ENCODE measurements around the gene CST6.

The CST6 gene

DNA sequence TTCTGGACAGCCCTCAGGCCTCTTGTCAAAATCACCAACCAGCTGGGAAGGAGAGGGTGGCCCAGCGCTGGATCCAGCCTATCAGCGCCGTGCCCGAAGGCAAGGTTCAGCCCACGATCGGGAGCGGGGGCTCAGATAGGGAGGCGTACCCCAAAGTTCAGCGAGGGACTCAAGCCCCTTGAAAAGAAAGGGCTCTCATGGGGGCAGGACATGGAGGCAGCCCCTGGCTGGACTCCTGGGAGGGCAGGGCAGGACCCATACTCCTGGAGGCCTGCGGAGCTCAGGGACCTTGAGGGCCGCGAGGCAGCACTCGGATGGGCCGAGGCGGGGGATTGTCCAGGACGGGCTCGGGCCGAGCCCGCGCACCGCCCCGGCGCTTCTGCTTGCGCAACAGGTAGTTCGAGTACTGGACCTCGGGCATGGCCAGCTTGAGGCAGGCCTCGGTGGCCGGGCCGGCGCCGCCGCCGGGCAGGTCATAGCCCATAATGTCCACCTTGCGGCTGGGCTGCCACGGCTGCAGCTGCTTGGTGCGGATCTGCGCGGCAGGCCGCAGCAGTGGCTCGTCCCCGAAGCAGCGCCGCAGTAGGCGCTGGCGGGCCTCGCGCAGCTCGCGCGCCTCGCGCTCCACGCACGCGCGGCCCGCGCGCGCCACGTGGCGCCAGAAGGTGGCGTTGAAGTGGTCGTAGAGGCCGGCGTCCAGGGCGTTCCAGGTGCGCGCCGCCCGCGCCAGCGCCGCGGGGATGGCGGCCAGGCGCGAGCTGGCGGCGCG is 30.6 kb downstream of the CST6 start:
- no peak for ATAC-seq
- TF ChIP-seq ZNF70 (CRISPR knock-in tag; IDR thresholded peaks at IDR 0.05): no peak
- no peak for TF ChIP-seq ARNTL (CRISPR knock-in tag; IDR thresholded peaks at IDR 0.05; ENCODE audit: borderline replicate concordance, low read depth)
- TF ChIP-seq GLIS3 (CRISPR knock-in tag; IDR thresholded peaks at IDR 0.05): no peak
- TF ChIP-seq RARB (CRISPR knock-in tag; IDR thresholded peaks at IDR 0.05): no peak
- TF ChIP-seq ZC3H10 (CRISPR knock-in tag; IDR thresholded peaks at IDR 0.05): no peak
- no peak for TF ChIP-seq POU6F1 (CRISPR knock-in tag; IDR thresholded peaks at IDR 0.05; ENCODE audit: borderline replicate concordance, low read depth)
- TF ChIP-seq CREB5 (CRISPR knock-in tag; IDR thresholded peaks at IDR 0.05; ENCODE audit: low read depth): no peak

- ATAC-seq: no peak
- TF ChIP-seq ZC3H10 (CRISPR knock-in tag; IDR thresholded peaks at IDR 0.05): no peak
- no peak for TF ChIP-seq ZFP30 (CRISPR knock-in tag; IDR thresholded peaks at IDR 0.05)
- no peak for TF ChIP-seq GLIS3 (CRISPR knock-in tag; IDR thresholded peaks at IDR 0.05)
- no peak for TF ChIP-seq ZFP3 (CRISPR knock-in tag; IDR thresholded peaks at IDR 0.05)
- no peak for TF ChIP-seq ARNTL (CRISPR knock-in tag; IDR thresholded peaks at IDR 0.05; ENCODE audit: borderline replicate concordance, low read depth)
- TF ChIP-seq ZNF565 (CRISPR knock-in tag; conservative IDR thresholded peaks at IDR 0.05; ENCODE audit: low read depth): no peak
- no peak for TF ChIP-seq CREB5 (CRISPR knock-in tag; IDR thresholded peaks at IDR 0.05; ENCODE audit: low read depth)
- TF ChIP-seq TOX (CRISPR knock-in tag; IDR thresholded peaks at IDR 0.05; ENCODE audit: borderline replicate concordance): no peak
- no peak for TF ChIP-seq PPARA (CRISPR knock-in tag; IDR thresholded peaks at IDR 0.05; ENCODE audit: borderline replicate concordance)
- TF ChIP-seq TCF4 (CRISPR knock-in tag; IDR thresholded peaks at IDR 0.05; ENCODE audit: borderline replicate concordance): no peak
- TF ChIP-seq RARB (CRISPR knock-in tag; IDR thresholded peaks at IDR 0.05): no peak
- TF ChIP-seq, protein P1, sequence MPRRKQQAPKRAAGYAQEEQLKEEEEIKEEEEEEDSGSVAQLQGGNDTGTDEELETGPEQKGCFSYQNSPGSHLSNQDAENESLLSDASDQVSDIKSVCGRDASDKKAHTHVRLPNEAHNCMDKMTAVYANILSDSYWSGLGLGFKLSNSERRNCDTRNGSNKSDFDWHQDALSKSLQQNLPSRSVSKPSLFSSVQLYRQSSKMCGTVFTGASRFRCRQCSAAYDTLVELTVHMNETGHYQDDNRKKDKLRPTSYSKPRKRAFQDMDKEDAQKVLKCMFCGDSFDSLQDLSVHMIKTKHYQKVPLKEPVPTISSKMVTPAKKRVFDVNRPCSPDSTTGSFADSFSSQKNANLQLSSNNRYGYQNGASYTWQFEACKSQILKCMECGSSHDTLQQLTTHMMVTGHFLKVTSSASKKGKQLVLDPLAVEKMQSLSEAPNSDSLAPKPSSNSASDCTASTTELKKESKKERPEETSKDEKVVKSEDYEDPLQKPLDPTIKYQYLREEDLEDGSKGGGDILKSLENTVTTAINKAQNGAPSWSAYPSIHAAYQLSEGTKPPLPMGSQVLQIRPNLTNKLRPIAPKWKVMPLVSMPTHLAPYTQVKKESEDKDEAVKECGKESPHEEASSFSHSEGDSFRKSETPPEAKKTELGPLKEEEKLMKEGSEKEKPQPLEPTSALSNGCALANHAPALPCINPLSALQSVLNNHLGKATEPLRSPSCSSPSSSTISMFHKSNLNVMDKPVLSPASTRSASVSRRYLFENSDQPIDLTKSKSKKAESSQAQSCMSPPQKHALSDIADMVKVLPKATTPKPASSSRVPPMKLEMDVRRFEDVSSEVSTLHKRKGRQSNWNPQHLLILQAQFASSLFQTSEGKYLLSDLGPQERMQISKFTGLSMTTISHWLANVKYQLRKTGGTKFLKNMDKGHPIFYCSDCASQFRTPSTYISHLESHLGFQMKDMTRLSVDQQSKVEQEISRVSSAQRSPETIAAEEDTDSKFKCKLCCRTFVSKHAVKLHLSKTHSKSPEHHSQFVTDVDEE (CRISPR knock-in tag; IDR thresholded peaks at IDR 0.05): no peak
- TF ChIP-seq ESRRG (CRISPR knock-in tag; IDR thresholded peaks at IDR 0.05): no peak
- TF ChIP-seq BACH2 (CRISPR knock-in tag; IDR thresholded peaks at IDR 0.05; ENCODE audit: borderline replicate concordance): no peak
- no peak for TF ChIP-seq POU6F1 (CRISPR knock-in tag; IDR thresholded peaks at IDR 0.05; ENCODE audit: borderline replicate concordance, low read depth)
- no peak for TF ChIP-seq ZNF70 (CRISPR knock-in tag; IDR thresholded peaks at IDR 0.05)
- TF ChIP-seq CSRNP3 (CRISPR knock-in tag; IDR thresholded peaks at IDR 0.05): no peak
- TF ChIP-seq ZNF8 (CRISPR knock-in tag; IDR thresholded peaks at IDR 0.05): no peak
- no peak for TF ChIP-seq SNAI2 (CRISPR knock-in tag; IDR thresholded peaks at IDR 0.05)
- TF ChIP-seq, protein P2, sequence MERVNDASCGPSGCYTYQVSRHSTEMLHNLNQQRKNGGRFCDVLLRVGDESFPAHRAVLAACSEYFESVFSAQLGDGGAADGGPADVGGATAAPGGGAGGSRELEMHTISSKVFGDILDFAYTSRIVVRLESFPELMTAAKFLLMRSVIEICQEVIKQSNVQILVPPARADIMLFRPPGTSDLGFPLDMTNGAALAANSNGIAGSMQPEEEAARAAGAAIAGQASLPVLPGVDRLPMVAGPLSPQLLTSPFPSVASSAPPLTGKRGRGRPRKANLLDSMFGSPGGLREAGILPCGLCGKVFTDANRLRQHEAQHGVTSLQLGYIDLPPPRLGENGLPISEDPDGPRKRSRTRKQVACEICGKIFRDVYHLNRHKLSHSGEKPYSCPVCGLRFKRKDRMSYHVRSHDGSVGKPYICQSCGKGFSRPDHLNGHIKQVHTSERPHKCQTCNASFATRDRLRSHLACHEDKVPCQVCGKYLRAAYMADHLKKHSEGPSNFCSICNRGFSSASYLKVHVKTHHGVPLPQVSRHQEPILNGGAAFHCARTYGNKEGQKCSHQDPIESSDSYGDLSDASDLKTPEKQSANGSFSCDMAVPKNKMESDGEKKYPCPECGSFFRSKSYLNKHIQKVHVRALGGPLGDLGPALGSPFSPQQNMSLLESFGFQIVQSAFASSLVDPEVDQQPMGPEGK (CRISPR knock-in tag; IDR thresholded peaks at IDR 0.05; ENCODE audit: borderline replicate concordance): no peak
These were observed 31.4 kb downstream of the CST6 start for GRCh38 chr11:66042996-66043906.
